ENCODE results near the gene NET1.
"Not testable (repeated sequence)": the region's sequence is repeated elsewhere in the genome, so short reads cannot be mapped to it uniquely, and the experiment has no call there.

The NET1 gene

DNA sequence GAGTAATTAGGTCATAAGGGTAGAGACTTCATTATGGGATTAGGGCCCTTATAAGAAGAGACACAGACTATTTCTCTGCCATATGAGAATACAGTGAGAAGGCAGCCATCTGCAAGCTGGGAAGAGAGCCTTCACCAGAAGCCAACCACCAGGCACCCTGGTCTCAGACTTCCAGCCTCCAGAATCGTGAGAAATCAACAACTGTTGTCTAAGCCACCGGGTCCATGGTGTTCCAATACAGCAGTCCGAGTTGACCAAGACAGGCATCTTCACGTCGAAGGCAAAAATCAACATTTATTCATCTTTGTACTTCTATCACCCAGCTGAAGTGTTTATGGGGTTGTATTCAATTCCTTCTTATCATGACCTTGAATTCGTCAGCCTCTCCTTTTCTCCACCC, 13.0 kb upstream of the NET1 start:
- no peak for DNase-seq

DNA sequence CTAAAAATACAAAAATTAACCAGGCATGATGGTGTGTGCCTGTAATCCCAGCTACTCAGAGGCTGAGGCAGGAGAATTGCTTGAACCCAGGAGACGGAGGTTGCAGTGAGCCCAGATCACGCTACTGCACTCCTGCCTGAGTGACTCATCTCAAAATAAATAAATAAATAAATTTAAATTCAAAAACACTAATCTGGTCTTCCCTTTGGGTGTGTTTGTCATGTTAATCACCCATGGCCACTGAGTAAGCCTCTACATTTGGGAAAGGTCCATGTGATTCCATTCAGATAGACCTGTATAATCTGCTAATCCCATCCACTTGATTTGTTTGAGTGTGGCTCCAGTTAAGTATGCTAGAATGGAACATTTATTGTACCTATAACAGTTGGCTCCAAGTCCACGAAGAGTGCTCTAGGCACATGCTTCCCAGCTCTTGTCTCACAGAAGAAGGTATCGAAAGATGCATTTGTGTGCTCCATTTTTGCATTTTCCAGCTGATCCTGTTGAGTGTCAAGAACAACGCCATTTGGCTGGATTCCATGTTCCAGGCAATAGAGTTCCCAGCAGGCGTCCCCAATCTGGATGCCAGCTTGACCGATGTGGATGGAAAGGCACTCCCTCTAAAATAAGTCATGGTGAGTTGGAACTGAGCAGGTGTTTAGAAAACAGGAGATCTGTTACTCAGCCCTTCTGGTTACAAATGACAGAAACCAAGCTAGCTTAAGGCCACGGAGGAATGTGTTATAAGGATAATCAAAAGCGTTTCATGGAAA, 11.7 kb upstream of the NET1 start:
- DNase-seq, result no peak

DNA sequence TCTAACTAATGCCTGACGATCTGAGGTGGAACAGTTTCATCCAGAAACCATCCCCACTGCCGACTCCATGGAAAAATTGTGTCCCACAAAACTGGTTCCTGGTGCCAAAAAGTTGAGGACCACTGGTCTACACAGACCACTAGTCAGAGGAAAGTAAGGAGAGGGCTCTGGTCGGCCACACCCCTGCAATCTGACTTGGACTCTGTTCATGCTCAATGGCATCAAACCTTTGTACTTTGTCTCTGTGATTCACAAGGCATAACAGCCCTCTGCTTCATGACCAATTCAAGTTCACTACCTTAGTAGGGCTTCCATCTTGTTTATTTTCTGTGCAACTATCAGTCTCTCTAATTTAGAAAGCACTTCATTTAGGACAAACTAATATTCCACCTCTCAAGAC, 9.6 kb upstream of the NET1 start:
- no peak for DNase-seq

DNA sequence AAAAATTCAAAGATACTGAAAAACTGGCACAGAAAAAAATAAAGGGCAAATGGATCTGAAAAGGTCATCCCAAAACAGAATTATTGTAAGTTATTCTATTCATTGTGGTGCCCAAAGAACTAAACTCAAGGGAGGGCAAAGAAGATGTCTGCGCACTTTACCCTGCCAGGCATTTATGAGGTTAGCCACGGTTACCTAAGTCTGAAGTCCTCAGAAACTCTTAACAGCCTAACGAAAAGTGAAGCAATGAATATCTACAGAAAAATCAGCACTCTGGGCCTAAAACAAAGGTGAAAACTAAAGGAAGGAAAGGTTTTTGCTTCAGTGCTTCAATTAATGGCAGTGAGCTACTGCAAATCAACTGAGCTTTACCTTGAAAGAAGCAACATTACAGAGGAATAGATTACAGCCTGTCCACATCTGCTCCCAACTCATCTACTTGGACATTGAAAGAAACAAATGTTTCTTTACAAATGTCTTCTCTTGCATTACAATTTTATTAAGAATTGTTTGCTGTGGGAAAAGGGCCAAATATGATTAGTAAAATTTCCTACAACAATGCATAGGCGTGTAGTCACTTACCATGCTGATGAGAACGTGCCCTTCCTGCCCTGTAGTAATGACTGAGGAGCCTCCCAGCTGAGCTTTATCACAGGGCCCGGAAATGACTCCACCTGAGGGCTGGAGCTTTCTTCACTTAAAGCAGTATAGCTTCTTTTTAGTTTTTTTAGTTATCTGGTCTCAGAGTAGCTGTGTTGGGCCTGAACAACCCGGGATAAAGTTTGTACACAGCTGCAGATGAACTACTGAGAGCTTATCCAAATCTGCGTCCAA, 7.9 kb upstream of the NET1 start, which contains the start of gene TUBAL3:
Gene TUBAL3 (minus strand): TSS at position 621 of the 834 bp plus-strand sequence. CDS start 36 bp downstream, at position 585.
- DNase-seq, result no peak

DNA sequence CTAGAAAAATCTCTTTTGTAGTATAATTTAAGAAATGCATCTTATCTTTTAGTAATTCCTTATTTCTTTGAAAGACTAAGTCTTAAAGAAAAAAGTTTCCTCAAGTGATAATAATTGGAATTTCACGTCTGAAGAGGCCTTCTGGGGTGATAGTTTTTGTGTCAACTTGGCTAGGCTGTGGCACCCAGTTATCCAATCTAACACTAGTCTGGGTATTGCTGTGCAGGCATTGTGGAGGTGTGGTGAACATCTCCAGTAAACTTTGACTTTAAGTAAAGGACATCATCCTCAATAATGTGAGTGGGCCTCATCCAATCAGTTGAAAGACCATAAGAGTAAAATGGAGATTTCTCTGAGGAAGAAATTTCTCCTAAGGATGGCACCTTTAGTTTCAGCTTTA, 5.4 kb upstream of the NET1 start:
- no peak for DNase-seq

DNA sequence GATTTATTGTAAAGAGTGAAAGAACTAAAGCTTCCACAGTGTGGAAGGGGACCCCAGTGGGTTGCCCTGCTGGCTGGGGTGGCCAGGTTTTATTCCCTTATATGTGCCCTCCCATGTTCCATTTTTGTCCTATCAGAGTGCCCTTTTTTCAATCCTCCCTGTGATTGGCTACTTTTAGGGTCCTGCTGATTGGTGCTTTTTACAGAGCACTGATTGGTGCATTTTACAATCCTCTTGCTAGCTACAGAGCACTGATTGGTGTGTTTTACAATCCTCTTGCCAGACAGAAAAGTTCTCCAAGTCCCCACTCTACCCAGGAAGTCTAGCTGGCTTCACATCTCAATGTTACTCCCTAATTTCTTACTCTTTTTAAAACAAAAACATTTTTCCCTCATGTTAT, 1.6 kb upstream of the NET1 start:
- not testable (repeated sequence) for DNase-seq

DNA sequence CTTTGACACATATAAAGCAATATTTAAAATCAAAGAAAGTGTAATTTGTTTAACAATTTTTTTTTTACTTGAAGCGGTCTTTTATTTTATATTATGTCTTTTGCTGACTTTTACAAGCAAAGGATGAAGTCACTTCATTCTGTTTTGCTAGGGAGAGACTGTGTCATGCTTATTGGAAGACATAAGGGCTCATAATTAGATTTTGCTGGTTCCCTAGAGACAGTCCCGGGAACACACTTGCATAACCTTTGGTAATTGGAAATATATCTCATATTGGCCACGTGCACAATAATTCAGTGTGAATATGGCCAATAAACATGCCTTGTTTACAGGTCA, 448 bp upstream of the NET1 start:
- no peak for DNase-seq

DNA sequence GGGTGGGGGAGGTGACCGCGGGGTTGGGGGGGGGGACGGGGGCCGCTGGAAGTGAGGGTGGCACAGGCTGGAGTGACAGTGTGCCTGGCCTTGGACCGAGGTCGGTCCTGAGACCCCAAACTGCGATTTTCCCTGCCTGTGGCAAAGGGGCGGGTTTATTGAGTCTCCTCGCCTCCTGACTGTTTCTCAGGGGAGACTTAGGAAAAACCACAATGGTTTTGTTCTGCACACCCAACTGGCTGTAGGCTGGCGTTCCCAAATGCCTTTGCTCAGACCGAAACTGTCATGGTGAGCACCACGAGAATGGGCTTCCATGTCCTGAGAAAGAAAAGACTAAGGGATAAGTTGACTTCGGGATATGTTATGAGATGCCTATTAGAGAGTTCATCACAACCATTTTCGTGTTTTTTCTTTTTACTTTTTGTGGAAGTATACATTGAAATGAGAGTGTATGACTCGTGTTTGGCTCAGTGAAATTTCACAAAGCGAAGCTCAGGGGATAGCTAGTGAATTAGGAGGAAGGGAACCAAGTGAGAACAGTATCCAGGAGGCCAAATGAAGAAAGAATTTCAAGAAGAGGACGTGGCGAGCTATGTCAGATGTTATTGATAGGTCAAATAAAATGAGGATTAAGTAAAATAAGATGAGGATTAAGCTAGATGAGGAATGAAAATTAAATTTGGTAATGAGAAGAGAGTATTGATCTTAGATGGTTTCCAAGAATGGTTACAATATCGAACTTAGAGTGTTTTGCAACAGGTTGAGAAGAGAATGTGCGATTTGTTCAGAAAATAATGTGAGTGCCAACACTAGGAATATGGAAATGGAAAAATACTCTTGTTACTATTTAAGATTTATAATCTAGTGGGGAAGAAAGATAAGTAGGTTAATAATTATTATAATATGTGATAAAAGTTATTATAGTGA, 918 bp downstream of the NET1 start:
- no peak for DNase-seq

DNA sequence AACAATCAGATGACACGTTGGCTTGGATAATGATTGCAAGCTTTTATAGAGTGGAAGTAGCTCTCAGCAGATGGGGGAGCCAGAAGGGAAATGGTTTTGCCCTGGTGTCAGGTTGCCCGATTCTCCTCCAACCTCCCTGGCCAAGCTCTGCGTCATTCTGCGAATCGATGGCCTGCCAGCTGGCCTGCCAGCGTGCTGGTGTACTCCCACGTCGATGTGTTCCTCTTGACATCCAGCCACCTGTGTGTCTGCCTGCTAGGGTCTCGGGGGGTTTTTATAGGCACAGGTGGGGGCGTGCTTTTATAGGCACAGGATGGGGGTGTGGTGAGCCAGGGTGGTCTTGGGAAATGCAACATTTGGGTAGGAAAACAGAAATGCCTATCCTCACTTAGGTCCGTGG, 4.6 kb downstream of the NET1 start:
- DNase-seq, result no peak

DNA sequence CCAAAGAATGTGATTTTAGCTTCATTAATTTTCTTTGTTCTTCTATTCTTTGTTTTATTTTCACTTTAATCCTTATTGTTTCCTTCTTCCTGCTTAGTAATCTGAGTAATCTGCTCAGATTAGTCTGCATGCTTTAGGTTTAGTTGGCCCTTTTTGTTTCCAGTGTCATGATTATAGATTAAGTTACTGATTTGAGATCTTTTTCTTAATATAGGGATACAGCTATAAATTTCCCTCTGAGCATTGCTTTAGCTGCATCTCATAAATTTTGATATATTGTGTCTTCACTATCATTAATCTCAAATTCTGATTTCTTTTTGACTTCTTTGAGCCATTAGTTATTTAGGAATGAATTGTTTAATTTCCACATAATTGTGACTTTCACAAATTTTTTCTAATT, 6.2 kb downstream of the NET1 start:
- DNase-seq, result no peak

DNA sequence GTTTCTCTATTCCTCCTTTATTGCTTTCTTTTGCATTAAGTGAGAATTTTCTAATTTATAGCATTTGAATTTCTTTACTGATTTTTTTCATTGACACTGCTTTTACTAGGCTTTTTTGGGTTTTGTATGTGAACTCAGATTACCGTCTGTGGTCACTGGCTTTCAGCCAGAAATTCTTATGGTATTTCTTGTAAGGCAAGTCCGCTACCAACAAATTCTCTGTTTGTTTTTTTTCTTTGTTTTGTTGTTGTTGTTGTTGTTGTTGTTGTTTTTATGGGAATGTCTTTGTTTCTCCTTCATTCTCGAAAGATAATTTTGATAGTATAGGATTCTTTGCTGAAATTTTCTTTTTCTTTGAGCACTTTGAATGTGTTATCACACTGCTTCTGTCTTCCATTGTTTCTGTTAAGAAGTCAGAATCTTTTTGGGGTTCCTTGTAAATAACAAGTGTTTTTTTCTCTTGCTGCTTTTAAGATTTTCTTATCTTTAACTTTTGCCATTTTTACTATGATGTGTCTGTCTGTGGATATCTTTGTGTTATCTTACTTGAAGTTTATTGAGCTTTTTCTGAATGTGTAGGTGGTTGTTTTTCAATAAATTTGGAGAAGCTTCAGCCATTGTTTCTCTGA, 7.2 kb downstream of the NET1 start:
- no peak for DNase-seq

DNA sequence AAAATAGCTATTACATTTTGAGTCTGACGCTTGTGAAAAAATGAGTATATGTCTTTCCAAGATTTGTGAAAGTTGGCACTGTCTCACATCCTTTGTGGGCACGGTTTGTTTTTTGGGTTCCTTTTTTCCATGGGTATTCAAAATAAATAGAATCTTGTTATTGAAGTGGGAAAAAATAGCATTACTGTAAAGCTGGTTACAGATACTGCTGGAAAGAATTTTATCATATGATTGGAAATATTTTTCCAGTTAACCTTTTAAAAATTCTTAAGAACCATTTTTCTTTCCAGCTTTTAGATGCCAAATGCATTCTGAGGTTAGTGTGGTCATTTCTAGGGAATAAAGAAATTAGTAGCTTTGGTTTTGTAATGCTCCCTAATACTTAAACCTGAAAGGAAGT, 11.4 kb downstream of the NET1 start:
- DNase-seq, result no peak

DNA sequence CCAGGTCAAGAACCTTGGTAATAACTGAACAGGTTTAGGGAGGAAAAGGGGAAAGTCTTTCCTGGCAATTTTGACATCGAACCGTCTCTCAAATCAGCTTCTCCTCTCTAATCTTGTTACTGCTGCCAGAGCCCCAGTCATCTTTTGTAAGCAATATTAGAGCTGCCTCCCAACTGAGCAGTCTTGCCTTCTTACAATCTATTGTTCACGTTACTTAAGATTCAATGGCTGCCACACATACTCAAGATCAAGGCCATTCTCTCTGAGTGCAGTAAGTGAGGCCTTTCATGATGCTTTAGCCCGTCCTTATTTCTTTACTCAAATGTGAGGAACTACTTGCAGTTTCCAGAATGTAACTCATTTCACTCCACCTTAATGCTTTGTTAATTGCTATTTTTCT, 12.4 kb downstream of the NET1 start:
- no peak for DNase-seq

DNA sequence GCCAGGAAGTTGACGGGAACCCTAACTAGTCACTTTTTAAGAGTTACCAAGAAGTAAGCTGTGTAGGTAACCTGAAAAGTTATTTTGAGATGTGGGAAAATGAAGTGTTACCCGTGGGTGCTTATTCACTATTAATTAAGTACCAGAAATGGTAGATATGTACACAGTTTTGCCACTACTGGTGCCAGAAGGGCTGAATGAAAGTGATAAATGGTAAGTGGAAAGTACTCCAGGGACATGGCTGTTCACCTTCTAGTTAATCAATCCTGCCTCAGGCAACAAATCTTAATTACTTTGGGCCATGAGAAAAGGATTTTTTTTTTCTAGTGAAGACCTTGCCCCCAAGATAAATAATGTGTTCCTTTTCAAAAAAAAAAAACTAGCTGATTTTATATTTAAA, 15.8 kb downstream of the NET1 start:
- no peak for DNase-seq

DNA sequence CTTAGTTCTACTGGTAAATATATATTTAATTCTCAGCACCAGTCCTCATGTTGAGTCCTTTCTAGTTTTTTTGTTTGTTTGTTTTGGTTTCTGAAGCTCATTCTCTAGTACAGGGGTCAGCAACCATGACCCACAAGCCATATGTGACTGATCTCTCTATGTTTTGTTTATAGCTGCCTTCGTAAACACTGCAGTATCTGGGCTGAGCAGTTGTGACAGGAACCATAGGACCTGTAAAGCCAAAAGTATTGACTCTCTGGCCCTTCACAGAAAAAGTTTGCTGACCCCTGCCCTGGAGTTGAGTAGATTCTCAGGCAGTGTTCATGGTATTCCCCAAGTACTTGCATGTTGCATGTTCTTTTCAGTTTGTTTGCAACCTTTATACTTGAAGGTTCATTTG, 20.8 kb downstream of the NET1 start:
- DNase-seq, result no peak

DNA sequence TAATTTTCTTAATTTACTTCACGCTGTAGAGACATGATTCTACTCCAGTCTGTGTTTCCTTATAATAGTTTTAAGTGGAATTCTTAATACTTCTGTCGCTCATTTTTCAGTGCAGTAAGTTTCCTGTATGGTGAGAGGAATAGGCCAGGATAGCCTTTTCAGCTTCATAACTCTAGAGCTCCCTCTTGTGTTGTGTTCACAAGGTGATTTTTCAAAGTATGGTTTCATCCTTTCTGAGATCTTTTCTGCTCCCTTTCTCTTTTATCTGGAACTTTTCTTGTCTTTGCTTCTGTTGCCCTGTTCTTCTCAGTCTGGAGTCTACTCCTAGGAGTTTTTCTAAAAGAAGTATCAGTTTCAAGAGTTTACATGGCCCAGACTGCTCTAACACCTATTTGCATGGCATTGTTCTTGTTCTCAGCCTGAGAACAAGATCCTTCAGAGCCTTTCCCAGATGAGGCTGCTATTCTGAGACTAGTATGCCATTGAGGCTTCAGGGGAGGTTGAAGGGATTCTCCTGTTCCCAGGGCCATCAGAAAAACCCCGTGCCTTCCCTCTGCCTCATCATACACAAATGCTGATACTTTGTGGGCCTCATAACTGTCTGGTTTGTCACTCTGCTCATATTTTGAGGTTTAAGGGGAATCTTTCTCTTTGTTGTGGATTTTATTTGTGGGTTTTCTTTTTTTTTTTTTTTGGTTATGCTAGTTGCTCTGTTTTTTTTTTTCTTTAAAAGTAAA, 21.8 kb downstream of the NET1 start:
- DNase-seq, result peak; percentile 49

DNA sequence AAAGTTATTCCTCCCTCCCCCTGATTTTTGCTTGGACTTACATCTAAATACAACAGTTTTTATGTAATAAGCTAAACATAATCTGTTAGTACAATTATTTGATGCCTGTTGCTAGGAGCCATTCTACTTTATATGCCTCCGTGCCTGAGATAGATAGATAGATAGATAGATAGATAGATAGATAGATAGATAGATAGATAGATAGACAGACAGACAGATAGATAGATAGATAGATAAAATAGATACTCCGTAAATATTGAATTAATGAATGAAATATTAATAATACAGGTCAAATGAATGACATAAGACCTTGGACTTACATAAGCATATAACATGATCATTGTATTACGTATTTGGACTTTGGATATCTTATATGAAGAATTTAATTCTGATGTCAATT, 23.0 kb downstream of the NET1 start:
- DNase-seq, result no peak

DNA sequence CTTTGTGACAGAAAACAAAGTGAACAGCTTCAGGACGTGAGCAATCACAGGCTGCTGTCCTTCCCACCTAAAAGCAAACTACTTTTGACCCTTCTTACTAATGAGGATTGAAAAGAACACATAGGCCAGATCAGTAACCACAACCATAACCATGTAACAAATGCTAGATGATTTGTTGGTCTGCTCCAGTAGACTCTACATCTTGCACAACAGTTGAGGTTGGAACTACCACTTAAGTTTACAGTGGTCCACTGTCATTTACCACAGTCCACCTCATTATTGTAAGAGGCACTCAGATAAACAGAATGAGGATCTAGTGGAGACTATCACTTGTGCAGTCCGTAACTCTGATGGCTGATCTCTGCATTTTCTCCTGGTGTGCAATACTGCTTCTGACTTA, 27.8 kb downstream of the NET1 start:
- DNase-seq, result no peak

DNA sequence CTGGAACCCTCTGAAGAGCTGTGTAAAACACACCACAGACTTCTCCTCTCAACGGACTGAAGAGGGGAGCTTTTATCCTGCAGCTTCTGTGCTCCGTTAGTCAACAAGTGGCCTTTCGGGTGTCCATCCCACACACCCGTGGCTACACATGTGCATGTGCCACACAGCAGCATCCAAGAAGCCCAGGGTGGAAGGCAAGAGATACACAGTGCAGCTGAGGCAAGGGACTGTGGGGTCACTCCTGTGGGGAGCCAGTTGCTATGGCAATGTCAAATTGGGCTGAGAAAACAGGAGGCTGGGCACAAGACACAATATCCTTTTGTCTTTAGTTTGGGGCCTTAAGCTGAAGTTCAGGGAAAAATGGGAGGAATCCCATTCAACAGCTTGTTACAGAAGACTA, 28.7 kb downstream of the NET1 start:
- DNase-seq, result no peak

DNA sequence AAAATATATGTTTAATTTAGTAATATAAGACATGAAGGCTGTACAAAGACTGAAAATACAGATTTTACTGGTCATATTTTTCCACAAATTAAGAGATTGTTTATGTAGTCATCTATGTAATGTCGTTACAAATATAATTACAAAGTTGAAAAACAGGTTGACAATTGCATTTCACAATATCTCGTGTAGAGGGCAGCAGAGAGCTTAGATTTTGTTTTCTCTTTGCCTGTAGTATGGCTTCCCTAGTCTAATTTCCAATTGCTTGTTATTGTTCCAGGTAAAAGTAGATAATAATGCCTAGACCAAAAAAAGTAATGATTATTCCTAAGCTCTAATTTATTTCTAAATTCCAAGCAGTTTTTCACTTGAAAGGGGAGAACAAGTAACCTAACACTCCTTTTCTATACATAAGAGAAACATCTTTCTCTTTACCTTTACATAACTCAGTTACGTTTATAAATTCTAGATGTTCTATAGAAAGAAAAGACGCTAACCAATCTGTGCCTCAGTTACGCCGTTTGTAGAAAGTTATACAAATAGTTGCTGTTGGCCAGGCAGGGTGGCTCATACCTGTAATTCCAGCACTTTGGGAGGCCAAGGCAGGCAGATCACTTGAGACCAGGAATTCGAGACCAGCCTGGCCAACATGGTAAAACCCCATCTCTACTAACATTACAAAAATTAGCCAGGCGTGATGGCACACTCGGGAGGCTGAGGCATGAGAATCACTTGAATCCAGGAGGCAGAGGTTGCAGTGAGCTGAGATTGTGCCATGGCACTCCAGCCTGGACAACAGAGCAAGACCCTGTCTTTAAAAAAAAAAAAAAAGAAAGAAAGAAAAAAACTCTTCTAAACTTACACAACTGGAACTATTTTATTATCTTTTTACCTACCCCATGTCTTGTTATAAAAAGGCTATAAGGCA, 30.0 kb downstream of the NET1 start:
- peak; percentile 64 for DNase-seq

DNA sequence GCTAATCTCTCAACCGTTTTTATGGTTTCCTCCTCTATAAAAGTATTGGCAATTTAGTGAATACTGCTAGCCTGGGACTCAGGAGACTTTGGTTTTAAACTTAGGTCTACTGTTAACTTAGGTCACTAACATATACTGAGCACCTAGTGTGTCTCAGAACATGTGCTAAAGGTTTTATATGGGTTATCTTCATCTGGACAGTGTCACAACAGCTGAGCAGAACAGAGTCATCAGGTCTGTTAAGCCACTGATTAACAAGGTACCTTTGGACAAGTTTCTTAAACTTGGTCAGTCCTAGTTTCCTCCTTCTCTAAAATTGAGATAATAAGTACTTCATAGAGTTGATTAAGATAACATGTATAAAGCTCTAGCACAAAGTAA, 30.6 kb downstream of the NET1 start:
- no peak for DNase-seq

Data from CD4-positive, alpha-beta T cell treated with Interleukin-4 for 4 hours (primary cell).